ENCODE measurements around the gene ELP6. TPM values are rescaled to one million over a fixed set of nuclear protein-coding genes. Genes with fewer than 3 reads are reported as not detected.

The ELP6 gene
- total and polyA plus RNA-seq, 2 donors (not counting 1 experiment from before 2014, with no cell fraction given), result 35.2 to 37.2 TPM

DNA sequence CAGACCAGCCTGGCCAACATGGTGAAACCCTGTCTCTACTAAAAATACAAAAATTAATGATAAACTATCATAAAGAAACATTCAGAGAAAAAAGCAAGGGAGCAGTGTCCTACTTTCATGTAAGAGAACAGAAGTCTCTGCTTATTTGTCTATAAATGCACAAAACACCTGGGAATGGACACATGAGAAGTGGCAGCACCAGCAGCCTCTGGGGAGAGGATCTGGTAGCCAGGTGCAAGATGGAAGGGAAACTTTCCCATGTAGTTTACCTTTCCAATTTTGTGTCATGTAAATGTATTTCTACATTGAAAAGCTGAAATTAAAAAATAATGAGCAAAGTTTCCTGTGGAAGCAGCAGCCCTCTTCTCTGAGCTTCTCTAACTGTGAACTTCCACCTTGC lies 56.5 kb downstream of the ELP6 start:
- no peak overlapping the region for H3K27ac ChIP-seq (ENCODE audit: insufficient read depth, low read length)
- H3K79me2 ChIP-seq (ENCODE audit: control insufficient read depth, insufficient read depth, low read length), result no peaks in the 10 kb centered on the region

DNA sequence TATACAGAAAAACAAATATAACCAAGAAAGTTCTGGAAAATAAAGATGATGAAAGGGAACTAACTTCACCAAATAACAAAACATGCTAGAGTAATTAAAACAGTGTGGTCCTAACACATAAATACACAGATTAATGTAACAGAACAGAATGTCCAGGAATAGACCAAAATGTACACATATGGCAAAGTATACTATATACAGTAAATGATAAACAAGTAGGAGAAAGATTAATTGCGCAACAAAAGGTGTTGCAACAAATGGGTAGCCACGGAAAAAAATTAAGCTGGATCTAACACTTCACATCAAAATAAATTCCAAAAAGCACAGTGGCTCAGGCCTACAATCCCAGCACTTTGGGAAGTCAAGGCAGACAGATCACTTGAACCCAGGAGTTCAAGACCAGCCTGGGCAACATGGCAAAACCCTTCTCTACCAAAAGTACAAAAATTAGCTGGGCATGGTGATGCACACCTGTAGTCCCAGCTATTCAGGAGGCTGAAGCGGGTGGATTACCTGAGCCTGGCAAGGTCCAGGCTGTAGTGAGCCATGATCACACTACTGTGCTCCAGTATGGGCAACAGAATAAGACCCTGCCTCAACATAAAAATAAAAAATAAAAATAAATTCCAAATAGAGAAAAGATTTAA lies 57.6 kb downstream of the ELP6 start:
- no peak overlapping the region for H2AFZ ChIP-seq (ENCODE audit: low read length)
- H3K79me2 ChIP-seq (ENCODE audit: control insufficient read depth, insufficient read depth, low read length), result peaks cover 3% of the 10 kb centered on the region
- H3K36me3 ChIP-seq (ENCODE audit: control insufficient read depth, insufficient read depth, low read length), result no peaks in the 10 kb centered on the region
- H3K27me3 ChIP-seq (ENCODE audit: control insufficient read depth, insufficient read depth, low read length), result no peaks in the 10 kb centered on the region
- TF ChIP-seq EZH2 (IDR thresholded peaks at IDR 0.05; ENCODE audit: low read length, missing control alignments), result no peak
- TF ChIP-seq, protein P1, sequence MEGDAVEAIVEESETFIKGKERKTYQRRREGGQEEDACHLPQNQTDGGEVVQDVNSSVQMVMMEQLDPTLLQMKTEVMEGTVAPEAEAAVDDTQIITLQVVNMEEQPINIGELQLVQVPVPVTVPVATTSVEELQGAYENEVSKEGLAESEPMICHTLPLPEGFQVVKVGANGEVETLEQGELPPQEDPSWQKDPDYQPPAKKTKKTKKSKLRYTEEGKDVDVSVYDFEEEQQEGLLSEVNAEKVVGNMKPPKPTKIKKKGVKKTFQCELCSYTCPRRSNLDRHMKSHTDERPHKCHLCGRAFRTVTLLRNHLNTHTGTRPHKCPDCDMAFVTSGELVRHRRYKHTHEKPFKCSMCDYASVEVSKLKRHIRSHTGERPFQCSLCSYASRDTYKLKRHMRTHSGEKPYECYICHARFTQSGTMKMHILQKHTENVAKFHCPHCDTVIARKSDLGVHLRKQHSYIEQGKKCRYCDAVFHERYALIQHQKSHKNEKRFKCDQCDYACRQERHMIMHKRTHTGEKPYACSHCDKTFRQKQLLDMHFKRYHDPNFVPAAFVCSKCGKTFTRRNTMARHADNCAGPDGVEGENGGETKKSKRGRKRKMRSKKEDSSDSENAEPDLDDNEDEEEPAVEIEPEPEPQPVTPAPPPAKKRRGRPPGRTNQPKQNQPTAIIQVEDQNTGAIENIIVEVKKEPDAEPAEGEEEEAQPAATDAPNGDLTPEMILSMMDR (conservative IDR thresholded peaks at IDR 0.05 in 1 of 2, IDR thresholded peaks at IDR 0.05 in 1 of 2; ENCODE audit: low read depth in 1 of 2, low read length in 2 of 2), result no peak
- no peak overlapping the region for H3K4me2 ChIP-seq (ENCODE audit: extremely low read depth, insufficient read depth, low read length)
- H3K27ac ChIP-seq (ENCODE audit: insufficient read depth, low read length), result no peak overlapping the region
- peak in 1 of 2 donors; percentile 73 for DNase-seq (ENCODE audit: low read depth in 2 of 2)
- no peaks in the 10 kb centered on the region for H4K20me1 ChIP-seq (ENCODE audit: control insufficient read depth, extremely low read depth, insufficient read depth, low read length)
- no peak overlapping the region for H3K4me3 ChIP-seq (replicated peaks in 1 of 4; ENCODE audit: control extremely low read depth in 1 of 4, insufficient read depth in 1 of 4, low read depth in 3 of 4, low read length in 4 of 4)
- no peak overlapping the region for H3K9ac ChIP-seq (ENCODE audit: insufficient read depth, low read length)
- H3K9me3 ChIP-seq (ENCODE audit: control insufficient read depth, insufficient read depth, low read depth, low read length), result no peaks in the 10 kb centered on the region
- no peaks in the 10 kb centered on the region for H3K4me1 ChIP-seq (ENCODE audit: control insufficient read depth, extremely low read depth, insufficient read depth, low read length)

More for the DNA sequence above, 56.5 kb downstream of the ELP6 start:
- DNase-seq (ENCODE audit: low read depth in 2 of 2), result no peak
- no peak overlapping the region for H2AFZ ChIP-seq (ENCODE audit: low read length)
- H3K9me3 ChIP-seq (ENCODE audit: control insufficient read depth, insufficient read depth, low read depth, low read length), result no peaks in the 10 kb centered on the region
- TF ChIP-seq, protein P1 (conservative IDR thresholded peaks at IDR 0.05 in 1 of 2, IDR thresholded peaks at IDR 0.05 in 1 of 2; ENCODE audit: low read depth in 1 of 2, low read length in 2 of 2), result no peak
- TF ChIP-seq EZH2 (IDR thresholded peaks at IDR 0.05; ENCODE audit: low read length, missing control alignments), result no peak
- no peaks in the 10 kb centered on the region for H3K36me3 ChIP-seq (ENCODE audit: control insufficient read depth, insufficient read depth, low read length)
- no peaks in the 10 kb centered on the region for H4K20me1 ChIP-seq (ENCODE audit: control insufficient read depth, extremely low read depth, insufficient read depth, low read length)
- no peak overlapping the region for H3K4me3 ChIP-seq (replicated peaks in 1 of 4; ENCODE audit: control extremely low read depth in 1 of 4, insufficient read depth in 1 of 4, low read depth in 3 of 4, low read length in 4 of 4)
- no peak overlapping the region for H3K9ac ChIP-seq (ENCODE audit: insufficient read depth, low read length)
- H3K4me1 ChIP-seq (ENCODE audit: control insufficient read depth, extremely low read depth, insufficient read depth, low read length), result no peaks in the 10 kb centered on the region
- no peak overlapping the region for H3K4me2 ChIP-seq (ENCODE audit: extremely low read depth, insufficient read depth, low read length)
- H3K27me3 ChIP-seq (ENCODE audit: control insufficient read depth, insufficient read depth, low read length), result no peaks in the 10 kb centered on the region

DNA sequence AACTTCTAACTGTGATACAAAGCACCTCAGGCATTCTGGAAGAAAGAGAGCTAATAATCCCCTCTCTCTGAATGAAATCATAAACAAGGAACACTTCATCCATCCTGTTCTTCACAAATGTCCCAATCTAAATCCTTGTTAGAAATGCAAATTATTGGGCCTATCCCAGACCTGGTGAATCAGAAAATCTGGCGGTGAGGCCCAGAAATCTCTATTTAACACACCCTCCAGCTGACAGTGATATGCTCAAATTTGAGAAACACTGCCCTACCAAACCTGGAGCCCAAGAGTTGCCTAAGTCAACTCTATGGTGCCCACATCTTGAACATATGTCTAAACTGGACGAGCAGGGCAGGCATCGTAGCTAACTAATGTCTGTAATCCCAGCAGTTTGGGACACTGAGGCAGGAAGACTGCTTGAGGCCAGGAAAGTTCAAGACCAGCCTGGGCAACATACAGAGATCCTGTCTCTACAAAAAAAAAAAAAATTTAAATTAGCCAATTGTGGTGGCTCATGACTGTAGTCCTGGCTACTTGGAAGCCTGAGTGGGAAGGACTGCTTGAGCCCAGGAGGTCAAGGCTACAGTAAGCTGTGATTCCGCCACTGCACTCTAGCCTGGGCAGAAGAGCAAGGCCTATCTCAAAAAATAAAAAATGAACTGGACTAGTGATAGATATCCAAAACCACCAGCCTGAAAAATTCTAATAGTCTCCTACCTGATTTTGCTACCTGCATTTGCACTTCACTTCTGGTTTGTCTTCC lies 60.9 kb downstream of the ELP6 start:
- no peak for DNase-seq (ENCODE audit: low read depth in 2 of 2)
- Histone ChIP-seq H3K79me2 (ENCODE audit: control insufficient read depth, insufficient read depth, low read length) (peaks cover 3% of the 10 kb centered on the region), H2AFZ (ENCODE audit: low read length) (no peak overlapping the region), H3K27ac (ENCODE audit: insufficient read depth, low read length) (no peak overlapping the region), H3K4me3 (replicated peaks in 1 of 4; ENCODE audit: control extremely low read depth in 1 of 4, insufficient read depth in 1 of 4, low read depth in 3 of 4, low read length in 4 of 4) (no peak overlapping the region), H3K27me3 (ENCODE audit: control insufficient read depth, insufficient read depth, low read length) (no peaks in the 10 kb centered on the region), H3K9ac (ENCODE audit: insufficient read depth, low read length) (no peak overlapping the region), H3K4me1 (ENCODE audit: control insufficient read depth, extremely low read depth, insufficient read depth, low read length) (no peaks in the 10 kb centered on the region), H3K36me3 (ENCODE audit: control insufficient read depth, insufficient read depth, low read length) (no peaks in the 10 kb centered on the region), H4K20me1 (ENCODE audit: control insufficient read depth, extremely low read depth, insufficient read depth, low read length) (no peaks in the 10 kb centered on the region), H3K4me2 (ENCODE audit: extremely low read depth, insufficient read depth, low read length) (no peak overlapping the region), H3K9me3 (ENCODE audit: control insufficient read depth, insufficient read depth, low read depth, low read length) (no peaks in the 10 kb centered on the region)
- TF ChIP-seq, protein P1 (conservative IDR thresholded peaks at IDR 0.05 in 1 of 2, IDR thresholded peaks at IDR 0.05 in 1 of 2; ENCODE audit: low read depth in 1 of 2, low read length in 2 of 2), result no peak
- TF ChIP-seq EZH2 (IDR thresholded peaks at IDR 0.05; ENCODE audit: low read length, missing control alignments), result no peak
